SIG-M5 treated with dmso at 0.1 percent for 504 hours (cell line): ENCODE data around the gene ATF6B.
"Not testable (repeated sequence)": the region's sequence is repeated elsewhere in the genome, so short reads cannot be mapped to it uniquely, and the experiment has no call there.

ENCODE experiments used
- DNase-seq: peaks from one replicate; lab custom pipeline; 2025; ENCODE audit not compliant: unreplicated experiment; lab: John Stamatoyannopoulos, UW

Gene ATF6B

GRCh38 chr6:32154514-32155161 is 26.6 kb upstream of the ATF6B start:
- peak; percentile 56 for DNase-seq

GRCh38 chr6:32153564-32154513 is 25.8 kb upstream of the ATF6B start, which contains the start of gene PPT2:
Gene PPT2, plus strand, starts transcription at chr6:32154141. Its CDS starts 454 bp downstream, at chr6:32154595.
- peak; percentile 83 for DNase-seq

- DNase-seq, result no peak
Measured at GRCh38 chr6:32152769-32153563, 24.9 kb upstream of the ATF6B start.

GRCh38 chr6:32151863-32152768 is 24.1 kb upstream of the ATF6B start, which contains the start of gene PRRT1:
Gene PRRT1, minus strand, starts transcription at chr6:32151939. Its CDS starts 112 bp downstream, at chr6:32151827.
- no peak for DNase-seq

- DNase-seq, result no peak
Measured at GRCh38 chr6:32151181-32151862, 23.3 kb upstream of the ATF6B start.

GRCh38 chr6:32149932-32150870 is 22.2 kb upstream of the ATF6B start:
- DNase-seq, result no peak

- DNase-seq, result no peak
Measured at GRCh38 chr6:32149092-32149755, 21.2 kb upstream of the ATF6B start.

- no peak for DNase-seq
Measured at GRCh38 chr6:32148289-32149091, 20.4 kb upstream of the ATF6B start.

- no peak for DNase-seq
Measured at GRCh38 chr6:32147401-32148132, 19.5 kb upstream of the ATF6B start.

GRCh38 chr6:32146687-32147086 is 18.6 kb upstream of the ATF6B start:
- no peak for DNase-seq

GRCh38 chr6:32146287-32146686 is 18.2 kb upstream of the ATF6B start:
- no peak for DNase-seq

- not testable (repeated sequence) for DNase-seq
Measured at GRCh38 chr6:32144238-32144637, 16.2 kb upstream of the ATF6B start.

- DNase-seq, result no peak
Measured at GRCh38 chr6:32140420-32141046, 12.5 kb upstream of the ATF6B start.

GRCh38 chr6:32139590-32139989 is 11.5 kb upstream of the ATF6B start:
- DNase-seq, result no peak

GRCh38 chr6:32137454-32137853 is 9.4 kb upstream of the ATF6B start:
- no peak for DNase-seq

- no peak for DNase-seq
Measured at GRCh38 chr6:32133786-32134185, 5.7 kb upstream of the ATF6B start.
